H9 (cell line): ENCODE measurements around the gene DGCR8. TPM values are rescaled to one million over a fixed set of nuclear protein-coding genes. Genes with fewer than 3 reads are reported as not detected.

ENCODE experiments used
- DNase-seq: peaks from one replicate; pipeline ENCODE4 v3.0.0-alpha.2; 2017
- H2AFZ ChIP-seq: one replicate; pipeline ENCODE4 v1.6.1; 2013; ENCODE audit warnings: mild to moderate bottlenecking, low read length, control low read depth, moderate library complexity
- H2AK5ac ChIP-seq: 2 replicates; pipeline ENCODE4 v1.6.1; 2013; ENCODE audit warnings: low read length, control low read depth, mixed read lengths; ENCODE audit not compliant: insufficient read length
- H2BK120ac ChIP-seq: one replicate; pipeline ENCODE4 v1.6.1; 2013; ENCODE audit warnings: low read depth, mild to moderate bottlenecking, low read length, control low read depth, inconsistent platforms; ENCODE audit not compliant: poor library complexity, severe bottlenecking
- H2BK12ac ChIP-seq: 2 replicates; pipeline ENCODE4 v1.6.1; 2013; ENCODE audit warnings: low read length, control low read depth, mixed read lengths, low read depth; ENCODE audit not compliant: insufficient read length
- H2BK15ac ChIP-seq: 2 replicates; pipeline ENCODE4 v1.6.1; 2013; ENCODE audit warnings: low read depth, low read length, control low read depth
- H2BK20ac ChIP-seq: one replicate; pipeline ENCODE4 v1.6.1; 2013; ENCODE audit warnings: low read depth, mild to moderate bottlenecking, low read length, control low read depth, inconsistent platforms; ENCODE audit not compliant: poor library complexity, severe bottlenecking
- H2BK5ac ChIP-seq: 2 replicates; pipeline ENCODE4 v1.6.1; 2013; ENCODE audit warnings: low read length, control low read depth, mixed read lengths; ENCODE audit not compliant: insufficient read length
- H3K14ac ChIP-seq: 2 replicates; pipeline ENCODE4 v1.6.1; 2013; ENCODE audit warnings: low read length, control low read depth; ENCODE audit not compliant: insufficient read depth
- H3K18ac ChIP-seq: 2 replicates; pipeline ENCODE4 v1.6.1; 2013; ENCODE audit warnings: low read depth, mild to moderate bottlenecking, mixed read lengths, low read length, control low read depth; ENCODE audit not compliant: insufficient read length
- H3K23ac ChIP-seq: 2 replicates; pipeline ENCODE4 v1.6.1; 2013; ENCODE audit warnings: low read length, control low read depth, mixed read lengths, low read depth; ENCODE audit not compliant: insufficient read length
- H3K23me2 ChIP-seq: 2 replicates; pipeline ENCODE4 v1.6.1; 2013; ENCODE audit warnings: low read depth, mild to moderate bottlenecking, mixed read lengths, low read length, control low read depth; ENCODE audit not compliant: insufficient read length, poor library complexity, severe bottlenecking
- H3K27ac ChIP-seq: 2 replicates; pipeline ENCODE4 v1.5.1; 2013; ENCODE audit warnings: low read length, control low read depth, mixed read lengths, low read depth; ENCODE audit not compliant: insufficient read length
- H3K27me3 ChIP-seq: 2 replicates; pipeline ENCODE4 v1.6.1; 2013; ENCODE audit warnings: low read length, control low read depth, inconsistent platforms; ENCODE audit not compliant: insufficient read depth
- H3K4ac ChIP-seq: 2 replicates; pipeline ENCODE4 v1.6.1; 2013; ENCODE audit warnings: low read depth, mild to moderate bottlenecking, control low read depth, inconsistent platforms, low read length, moderate library complexity
- H3K4me1 ChIP-seq: 2 replicates; pipeline ENCODE4 v1.6.1; 2013; ENCODE audit warnings: low read length, control low read depth, inconsistent platforms; ENCODE audit not compliant: insufficient read depth
- H3K4me2 ChIP-seq: 2 replicates; pipeline ENCODE4 v1.6.1; 2013; ENCODE audit warnings: low read length, control low read depth, mixed read lengths; ENCODE audit not compliant: insufficient read length, insufficient read depth
- H3K56ac ChIP-seq: 2 replicates; pipeline ENCODE4 v1.6.1; 2013; ENCODE audit warnings: low read depth, mild to moderate bottlenecking, mixed read lengths, low read length, control low read depth; ENCODE audit not compliant: insufficient read length
- H3K79me1 ChIP-seq: 2 replicates; pipeline ENCODE4 v1.6.1; 2013; ENCODE audit warnings: low read depth, mild to moderate bottlenecking, moderate library complexity, low read length, control low read depth, inconsistent platforms; ENCODE audit not compliant: insufficient read depth, poor library complexity, severe bottlenecking
- H3K79me2 ChIP-seq: 2 replicates; pipeline ENCODE4 v1.6.1; 2013; ENCODE audit warnings: low read length, control low read depth, inconsistent platforms; ENCODE audit not compliant: insufficient read depth
- H3K9ac ChIP-seq: 2 replicates; pipeline ENCODE4 v1.6.1; 2013; ENCODE audit warnings: low read length, control low read depth, mixed read lengths; ENCODE audit not compliant: insufficient read length; ENCODE audit errors: extremely low read depth
- H3K9me3 ChIP-seq: one replicate; pipeline ENCODE4 v1.6.1; 2013; ENCODE audit warnings: low read depth, low read length, inconsistent platforms; ENCODE audit not compliant: control insufficient read depth
- H3T11ph ChIP-seq: one replicate; pipeline ENCODE4 v1.6.1; 2013; ENCODE audit warnings: mild to moderate bottlenecking, low read length, control low read depth, inconsistent platforms
- H4K20me1 ChIP-seq: one replicate; pipeline ENCODE4 v1.6.1; 2013; ENCODE audit not compliant: control insufficient read depth, insufficient read length, insufficient read depth
- H4K5ac ChIP-seq: 2 replicates; pipeline ENCODE4 v1.6.1; 2013; ENCODE audit warnings: low read depth, mild to moderate bottlenecking, mixed read lengths, low read length, control low read depth; ENCODE audit not compliant: insufficient read length
- H4K8ac ChIP-seq: replicated peaks from 2 replicates; pipeline ENCODE4 v1.6.1; 2013; ENCODE audit warnings: low read length, control low read depth, mixed read lengths, low read depth; ENCODE audit not compliant: insufficient read length
- H4K91ac ChIP-seq: 2 replicates; pipeline ENCODE4 v1.6.1; 2013; ENCODE audit warnings: low read depth, mild to moderate bottlenecking, moderate library complexity, mixed read lengths, low read length, control low read depth; ENCODE audit not compliant: insufficient read length
- H3K27ac Mint-ChIP-seq, 3 experiments: 2 replicates in 2 of 3; 3 replicates in 1 of 3; pipeline ENCODE4 v1.8.0; 2020 to 2021; ENCODE audit warnings: mixed read lengths in 3 of 3, mild to moderate bottlenecking in 1 of 3, moderate library complexity in 1 of 3
- H3K27me3 Mint-ChIP-seq: 2 replicates; pipeline ENCODE4 v1.8.0; 2021; ENCODE audit warnings: low read depth, mild to moderate bottlenecking, moderate library complexity, mixed read lengths
- H3K36me3 Mint-ChIP-seq, 3 experiments: 2 replicates in 2 of 3; 3 replicates in 1 of 3; pipeline ENCODE4 v1.8.0; 2020 to 2021; ENCODE audit warnings: low read depth in 3 of 3, mixed read lengths in 3 of 3; ENCODE audit not compliant: insufficient read depth in 1 of 3
- H3K4me1 Mint-ChIP-seq, 2 experiments: 2 replicates each; pipeline ENCODE4 v1.8.0; 2020; ENCODE audit warnings: mixed read lengths in 2 of 2
- H3K4me3 Mint-ChIP-seq, 2 experiments: 2 replicates in 1 of 2; 3 replicates in 1 of 2; pipeline ENCODE4 v1.8.0; 2020 to 2021; ENCODE audit warnings: mild to moderate bottlenecking in 2 of 2, mixed read lengths in 2 of 2, moderate library complexity in 1 of 2
- H3K9me3 Mint-ChIP-seq, 2 experiments: 2 replicates in 1 of 2; 3 replicates in 1 of 2; pipeline ENCODE4 v1.8.0; 2020; ENCODE audit warnings: mild to moderate bottlenecking in 2 of 2, mixed read lengths in 2 of 2, moderate library complexity in 1 of 2
- WGBS: extraction: QIAGEN DNeasy Blood & Tissue Kit; methylation state at CpG from one replicate; pipeline ENCODE4 v1.1.7; 2013; ENCODE audit warnings: missing lambda C conversion rate, low lambda C conversion rate, mixed read lengths; ENCODE audit not compliant: insufficient read length; ENCODE audit errors: extremely low coverage; 5-methylcytosine and 5-hydroxymethylcytosine counted together
- total RNA-seq: library from RNA; stranded (reverse); gene quantifications from 2 replicates; pipeline ENCODE4 v1.2.1, GENCODE V29; 2021
- TF ChIP-seq, protein P1 (sequence below): fragments of 200-600 bp; sonication (generic); conservative IDR thresholded peaks from 3 replicates; pipeline ENCODE4 v1.8.0; 2021; ENCODE audit warnings: antibody characterized with exemption, mild to moderate bottlenecking

The DGCR8 gene
- total RNA-seq, 1 experiment from 2014 or later: 74.5 TPM

DNA sequence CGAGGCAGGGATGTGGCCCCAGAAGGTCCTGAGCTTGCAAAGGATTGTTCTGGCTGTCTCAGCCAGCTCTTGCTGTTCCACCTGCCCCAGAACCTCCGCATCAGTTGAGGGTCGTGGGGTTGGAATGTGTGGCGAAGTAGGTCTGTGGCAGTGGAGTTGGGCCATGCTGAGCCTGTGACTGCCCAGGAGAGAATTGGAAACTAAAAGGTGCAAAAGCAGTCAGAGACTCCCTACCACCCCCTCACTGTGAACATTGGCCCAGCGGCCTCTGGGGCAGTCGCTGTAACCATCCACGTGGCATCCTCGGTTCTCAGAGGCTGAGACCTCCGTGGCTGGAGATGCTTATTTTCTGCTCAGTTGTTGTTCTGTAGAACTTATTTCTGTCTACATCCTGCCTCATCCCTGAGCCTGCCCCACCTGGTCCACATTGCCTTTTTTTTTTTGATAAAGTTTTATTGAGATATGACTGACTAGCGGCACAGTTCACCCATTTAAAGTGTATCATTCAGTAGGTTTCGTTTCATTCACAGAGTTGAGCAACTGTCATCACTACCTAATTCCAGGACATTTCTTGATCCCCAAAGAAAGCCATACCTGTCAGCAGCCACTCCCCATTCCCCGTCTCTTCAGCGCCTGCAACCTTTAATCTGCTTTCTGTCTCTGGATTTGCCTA is 22.3 kb upstream of the DGCR8 start:
- Histone ChIP-seq H3T11ph (no peak overlapping the region), H3K23me2 (no peaks in the 10 kb centered on the region), H2AK5ac (no peak overlapping the region), H2BK15ac (no peak overlapping the region), H3K27me3 (no peaks in the 10 kb centered on the region), H3K18ac (no peak overlapping the region), H3K79me2 (no peaks in the 10 kb centered on the region), H2BK120ac (no peak overlapping the region), H4K5ac (no peak overlapping the region), H3K27ac (no peak overlapping the region), H3K23ac (no peak overlapping the region), H2BK20ac (no peak overlapping the region), H3K4me2 (no peak overlapping the region), H3K9me3 (no peaks in the 10 kb centered on the region), H3K79me1 (no peaks in the 10 kb centered on the region), H2BK5ac (no peak overlapping the region), H4K91ac (no peak overlapping the region), H4K8ac (no peak overlapping the region), H4K20me1 (no peaks in the 10 kb centered on the region), H3K56ac (no peak overlapping the region), H2BK12ac (no peak overlapping the region), H3K4ac (no peak overlapping the region), H3K4me1 (no peaks in the 10 kb centered on the region), H3K14ac (no peak overlapping the region), H2AFZ (no peak overlapping the region), H3K9ac (no peak overlapping the region)
- WGBS: no CpG with 5 or more reads among the region's 13 CpGs
- Mint-ChIP-seq H3K4me1 (no peaks in the 10 kb centered on the region), H3K4me3 (no peak overlapping the region), H3K27ac (no peak overlapping the region; a peak in 1 of 7 replicates), H3K9me3 (no peaks in the 10 kb centered on the region), H3K27me3 (no peaks in the 10 kb centered on the region; the same call in 1 of the 2 replicates), H3K36me3 (peaks cover 0 to 5% (median under 1%) of the 10 kb centered on the region in 3 experiments; a peak in 2 of 7 replicates)
- no peak for DNase-seq
- TF ChIP-seq, protein P1, sequence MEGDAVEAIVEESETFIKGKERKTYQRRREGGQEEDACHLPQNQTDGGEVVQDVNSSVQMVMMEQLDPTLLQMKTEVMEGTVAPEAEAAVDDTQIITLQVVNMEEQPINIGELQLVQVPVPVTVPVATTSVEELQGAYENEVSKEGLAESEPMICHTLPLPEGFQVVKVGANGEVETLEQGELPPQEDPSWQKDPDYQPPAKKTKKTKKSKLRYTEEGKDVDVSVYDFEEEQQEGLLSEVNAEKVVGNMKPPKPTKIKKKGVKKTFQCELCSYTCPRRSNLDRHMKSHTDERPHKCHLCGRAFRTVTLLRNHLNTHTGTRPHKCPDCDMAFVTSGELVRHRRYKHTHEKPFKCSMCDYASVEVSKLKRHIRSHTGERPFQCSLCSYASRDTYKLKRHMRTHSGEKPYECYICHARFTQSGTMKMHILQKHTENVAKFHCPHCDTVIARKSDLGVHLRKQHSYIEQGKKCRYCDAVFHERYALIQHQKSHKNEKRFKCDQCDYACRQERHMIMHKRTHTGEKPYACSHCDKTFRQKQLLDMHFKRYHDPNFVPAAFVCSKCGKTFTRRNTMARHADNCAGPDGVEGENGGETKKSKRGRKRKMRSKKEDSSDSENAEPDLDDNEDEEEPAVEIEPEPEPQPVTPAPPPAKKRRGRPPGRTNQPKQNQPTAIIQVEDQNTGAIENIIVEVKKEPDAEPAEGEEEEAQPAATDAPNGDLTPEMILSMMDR: no peak
